Stimulated activated CD8-positive, alpha-beta memory T cell treated with anti-CD3 and anti-CD28 coated beads, Interleukin-15, amount 100 ng/mL, for 4 hours (primary cell): ENCODE measurements around the gene DHRS7B.

Source experiments
- DNase-seq, 2 donors: peaks; one replicate each; pipeline ENCODE4 v3.0.0-alpha.2; 2020; ENCODE audit warnings: low read depth in 2 of 2

DHRS7B gene

GRCh38 chr17:21239680-21240368, 113.1 kb downstream of the DHRS7B start:
- DNase-seq = no peak

GRCh38 chr17:21240369-21241055, 113.7 kb downstream of the DHRS7B start:
- no peak for DNase-seq
